Body of pancreas (tissue), 4 donors: ENCODE data around the gene ASIC2. TPM values are rescaled to one million over a fixed set of nuclear protein-coding genes. Genes with fewer than 3 reads are reported as not detected.

ENCODE experiments used
- ATAC-seq: fragments of 150-250 bp; one replicate; pipeline ENCODE4 v1.9.1; 2016
- DNase-seq, 4 donors: peaks; one replicate each; pipeline ENCODE4 v3.0.0-alpha.2; 2019
- H3K27ac ChIP-seq, 4 donors: fragments of 200-600 bp; sonication (generic); 1 replicate in 3 of 4; 2 replicates in 1 of 4; pipeline versions ENCODE4 v1.5.1 to v1.6.1; 2016 to 2019; ENCODE audit warnings: mild to moderate bottlenecking in 1 of 4, mixed read lengths in 1 of 4, moderate library complexity in 1 of 4
- H3K27me3 ChIP-seq, 2 donors: fragments of 200-600 bp; sonication (generic); one replicate each; pipeline ENCODE4 v1.6.0; 2016; ENCODE audit warnings: mild to moderate bottlenecking in 1 of 2
- H3K36me3 ChIP-seq, 2 donors: fragments of 200-600 bp; sonication (generic); replicated peaks in 1 of 2; 2 replicates each; pipeline ENCODE4 v1.5.1; 2016; ENCODE audit warnings: low read depth in 2 of 2; ENCODE audit not compliant: insufficient read depth in 1 of 2
- H3K4me1 ChIP-seq: fragments of 200-600 bp; sonication (generic); one replicate; pipeline ENCODE4 v1.6.0; 2016
- H3K4me3 ChIP-seq, 2 donors: fragments of 200-600 bp; sonication (generic); 1 replicate in 1 of 2; 2 replicates in 1 of 2; pipeline ENCODE4 v1.5.1; 2016 to 2019
- H3K9me3 ChIP-seq, 3 donors: fragments of 200-600 bp; sonication (generic); 1 replicate in 2 of 3; 2 replicates in 1 of 3; pipeline ENCODE4 v1.5.1; 2016
- POLR2A ChIP-seq, 3 donors: fragments of 450-650 bp; IDR thresholded peaks; one replicate each; pipeline ENCODE4 v1.6.1; 2016; ENCODE audit warnings: antibody characterized with exemption in 3 of 3, mild to moderate bottlenecking in 2 of 3
- WGBS, 2 donors: methylation state at CpG; one replicate each; pipeline ENCODE4 v1.1.5; 2017; 5-methylcytosine and 5-hydroxymethylcytosine counted together
- intact Hi-C: fragments of 100-400 bp; cut with DNase I; formaldehyde crosslinking; loops from one replicate; pipeline ENCODE4 v1.15.1; 2023
- total RNA-seq, 2 donors: library from RNA; depleted of rRNA; stranded (reverse); fragments of >200 nt; gene quantifications; one replicate each; pipeline ENCODE4 v1.1.0, GENCODE V29; 2016
- TF ChIP-seq, protein P1 (sequence below), 7 experiments: fragments of 450-650 bp in 4 of 7; fragments of 200-600 bp in 3 of 7; sonication (generic) in 3 of 7; IDR thresholded peaks; one replicate each; pipeline ENCODE4 v1.5.1; 2016 to 2019; ENCODE audit warnings: antibody characterized with exemption in 7 of 7

Gene ASIC2
- total RNA-seq, 2 donors from 2014 or later, result not detected

DNA sequence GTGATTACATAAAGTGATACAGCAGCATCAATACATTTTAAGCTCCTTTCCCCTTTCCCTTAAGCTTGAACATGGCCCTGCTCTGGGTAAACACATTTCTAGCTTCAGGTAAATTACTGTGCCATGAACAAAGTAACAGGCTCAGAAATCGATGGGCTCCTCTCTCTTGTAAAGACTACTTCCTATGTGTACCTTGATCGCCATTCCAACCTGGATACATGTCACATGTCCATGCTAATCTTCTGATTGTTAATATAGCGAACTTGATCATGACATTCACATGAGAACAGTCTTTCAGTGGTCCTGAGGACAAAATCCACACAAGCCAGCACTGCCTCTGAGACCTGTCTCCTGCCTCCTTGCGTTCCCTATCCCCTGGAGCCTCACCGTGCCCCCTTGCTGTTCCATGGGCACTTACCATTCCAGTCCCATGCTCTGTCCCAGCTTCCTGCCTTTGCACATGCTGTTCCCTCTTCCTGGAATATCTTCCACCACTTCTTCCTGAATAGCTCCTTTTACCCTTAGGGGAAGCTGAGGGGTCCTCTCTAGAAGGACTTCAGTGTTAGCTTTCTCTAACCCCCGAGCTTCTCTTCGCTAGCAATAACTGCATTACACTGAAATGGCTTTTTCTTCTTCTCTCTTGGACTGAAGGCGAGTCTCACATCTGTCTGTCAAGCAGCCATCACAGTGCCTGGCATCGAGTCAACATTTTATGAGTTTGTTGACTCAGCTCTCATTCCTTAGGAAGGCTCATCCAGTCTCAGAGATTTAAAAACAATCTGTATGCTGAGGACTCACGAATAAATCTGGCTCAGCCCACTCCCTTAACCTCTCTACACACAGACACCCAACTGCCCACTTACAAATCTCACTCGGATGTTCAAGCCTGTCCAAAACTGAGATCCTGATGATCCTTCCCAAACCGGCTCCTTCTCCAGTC, 93.3 kb downstream of the ASIC2 start:
- Histone ChIP-seq H3K27ac (no peak overlapping the region), H3K4me1 (no peaks in the 10 kb centered on the region), H3K36me3 (no peaks in the 10 kb centered on the region), H3K27me3 (no peaks in the 10 kb centered on the region), H3K9me3 (no peaks in the 10 kb centered on the region), H3K4me3 (no peak overlapping the region)
- intact Hi-C loops, result no loop called here
- no peak for ATAC-seq
- no peak for DNase-seq
- TF ChIP-seq, protein P1, sequence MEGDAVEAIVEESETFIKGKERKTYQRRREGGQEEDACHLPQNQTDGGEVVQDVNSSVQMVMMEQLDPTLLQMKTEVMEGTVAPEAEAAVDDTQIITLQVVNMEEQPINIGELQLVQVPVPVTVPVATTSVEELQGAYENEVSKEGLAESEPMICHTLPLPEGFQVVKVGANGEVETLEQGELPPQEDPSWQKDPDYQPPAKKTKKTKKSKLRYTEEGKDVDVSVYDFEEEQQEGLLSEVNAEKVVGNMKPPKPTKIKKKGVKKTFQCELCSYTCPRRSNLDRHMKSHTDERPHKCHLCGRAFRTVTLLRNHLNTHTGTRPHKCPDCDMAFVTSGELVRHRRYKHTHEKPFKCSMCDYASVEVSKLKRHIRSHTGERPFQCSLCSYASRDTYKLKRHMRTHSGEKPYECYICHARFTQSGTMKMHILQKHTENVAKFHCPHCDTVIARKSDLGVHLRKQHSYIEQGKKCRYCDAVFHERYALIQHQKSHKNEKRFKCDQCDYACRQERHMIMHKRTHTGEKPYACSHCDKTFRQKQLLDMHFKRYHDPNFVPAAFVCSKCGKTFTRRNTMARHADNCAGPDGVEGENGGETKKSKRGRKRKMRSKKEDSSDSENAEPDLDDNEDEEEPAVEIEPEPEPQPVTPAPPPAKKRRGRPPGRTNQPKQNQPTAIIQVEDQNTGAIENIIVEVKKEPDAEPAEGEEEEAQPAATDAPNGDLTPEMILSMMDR (IDR thresholded peaks at IDR 0.05), result no peak
- WGBS, 2 donors, result 59 to 60% methylated on average over 12 of the region's 12 CpGs

DNA sequence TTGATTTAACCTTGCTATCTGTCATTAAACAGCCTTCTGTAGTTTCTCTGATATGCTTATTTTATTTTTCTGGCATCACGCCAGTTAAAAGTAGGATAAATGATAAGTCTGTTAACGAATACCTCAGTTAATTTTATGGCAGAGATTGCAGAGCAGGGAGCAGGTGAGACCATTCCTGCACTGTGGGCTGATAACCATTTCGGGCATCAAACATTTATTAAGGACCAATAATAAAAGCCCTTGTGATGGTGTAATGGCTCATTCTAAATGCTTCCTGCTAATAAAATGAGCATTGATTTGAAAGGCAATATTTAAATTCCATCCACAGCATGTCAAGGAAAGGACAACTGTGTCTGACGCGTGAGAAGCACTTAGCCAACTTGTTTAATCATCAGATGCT, 94.1 kb downstream of the ASIC2 start:
- DNase-seq (no peak), ATAC-seq (no peak)
- intact Hi-C loops, result no loop called here
- no peaks in the 10 kb centered on the region for H3K36me3 ChIP-seq
- no peaks in the 10 kb centered on the region for H3K4me1 ChIP-seq
- no peaks in the 10 kb centered on the region for H3K9me3 ChIP-seq
- no peak overlapping the region for H3K4me3 ChIP-seq
- H3K27ac ChIP-seq, result no peak overlapping the region
- TF ChIP-seq, protein P1 (IDR thresholded peaks at IDR 0.05), result no peak
- TF ChIP-seq POLR2A (IDR thresholded peaks at IDR 0.05), result no peak
- no peaks in the 10 kb centered on the region for H3K27me3 ChIP-seq
- 22 to 27% methylated on average over 5 of the region's 5 CpGs for WGBS, 2 donors

DNA sequence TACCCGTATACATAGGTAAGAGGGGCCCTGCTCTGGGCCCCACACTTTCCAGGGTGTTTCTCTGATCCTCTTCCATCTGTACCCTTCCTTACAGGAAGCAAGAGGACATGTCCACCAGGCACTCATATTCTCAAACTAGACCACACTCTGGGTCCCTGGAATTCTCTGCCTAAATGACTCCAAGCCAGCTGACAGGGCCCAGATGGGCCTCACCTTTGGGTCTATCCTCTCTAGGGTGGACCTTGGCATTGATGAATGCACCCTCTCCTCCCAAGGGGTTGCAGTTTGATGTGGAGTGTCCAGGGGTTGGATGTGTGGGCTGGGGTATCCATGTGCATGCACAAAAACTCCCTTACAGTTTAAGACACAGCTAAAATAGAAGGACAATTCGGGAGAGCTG, 95.8 kb downstream of the ASIC2 start:
- WGBS, 2 donors, result 92 to 97% methylated on average over 2 of the region's 2 CpGs
- TF ChIP-seq POLR2A (IDR thresholded peaks at IDR 0.05), result no peak
- TF ChIP-seq, protein P1 (IDR thresholded peaks at IDR 0.05), result no peak
- intact Hi-C loops, result no loop called here

DNA sequence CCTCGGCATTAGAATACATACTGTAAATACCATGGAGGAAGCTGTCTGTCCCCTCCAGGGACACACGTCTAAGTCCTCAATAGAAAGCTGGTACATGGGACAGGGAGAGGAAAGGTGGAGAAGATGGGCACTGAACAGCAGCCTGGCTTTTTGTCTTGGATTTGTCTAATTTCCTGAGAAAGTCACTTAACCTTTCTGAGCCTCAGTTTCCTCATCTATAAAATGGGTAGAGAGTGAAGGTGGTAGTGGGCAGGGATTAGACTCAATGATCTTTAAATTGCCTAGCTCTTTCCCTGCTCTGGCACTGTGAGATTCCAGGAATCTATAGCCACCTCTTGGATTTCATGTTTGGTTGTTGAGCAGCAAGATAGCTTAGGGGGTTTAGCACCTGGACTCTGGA, 96.2 kb downstream of the ASIC2 start:
- DNase-seq (no peak), ATAC-seq (no peak)
- Histone ChIP-seq H3K27me3 (no peaks in the 10 kb centered on the region), H3K9me3 (no peaks in the 10 kb centered on the region), H3K4me1 (no peaks in the 10 kb centered on the region), H3K27ac (no peak overlapping the region), H3K4me3 (no peak overlapping the region), H3K36me3 (no peaks in the 10 kb centered on the region)
- WGBS, 2 donors, result 74 to 76% methylated on average over 2 of the region's 2 CpGs
- intact Hi-C loops, result no loop called here
- TF ChIP-seq POLR2A (IDR thresholded peaks at IDR 0.05), result no peak
- TF ChIP-seq, protein P1 (IDR thresholded peaks at IDR 0.05), result no peak

More for the DNA sequence above, 95.8 kb downstream of the ASIC2 start:
- H3K9me3 ChIP-seq, result no peaks in the 10 kb centered on the region
- H3K4me1 ChIP-seq, result no peaks in the 10 kb centered on the region
- H3K36me3 ChIP-seq, result no peaks in the 10 kb centered on the region
- DNase-seq, result no peak
- no peak overlapping the region for H3K27ac ChIP-seq
- ATAC-seq, result no peak
- H3K27me3 ChIP-seq, result no peaks in the 10 kb centered on the region
- no peak overlapping the region for H3K4me3 ChIP-seq
